Nephron progenitor cell (in vitro differentiated cells): ENCODE data around the gene PEX11G.

Experiments used
- DNase-seq: peaks from one replicate; pipeline ENCODE4 v3.0.0; 2021
- H3K27ac Mint-ChIP-seq: 2 replicates; pipeline ENCODE4 v1.8.0; 2021; ENCODE audit warnings: mild to moderate bottlenecking, moderate library complexity, mixed read lengths
- H3K27me3 Mint-ChIP-seq: 2 replicates; pipeline ENCODE4 v1.8.0; 2021; ENCODE audit warnings: mild to moderate bottlenecking, low read depth, mixed read lengths; ENCODE audit not compliant: poor library complexity
- H3K36me3 Mint-ChIP-seq: 2 replicates; pipeline ENCODE4 v1.8.0; 2021; ENCODE audit warnings: low read depth, mixed read lengths
- H3K4me1 Mint-ChIP-seq: 2 replicates; pipeline ENCODE4 v1.8.0; 2021; ENCODE audit warnings: mixed read lengths
- H3K4me3 Mint-ChIP-seq: 2 replicates; pipeline ENCODE4 v1.8.0; 2021; ENCODE audit warnings: mild to moderate bottlenecking, moderate library complexity, mixed read lengths
- H3K9me3 Mint-ChIP-seq: 2 replicates; pipeline ENCODE4 v1.8.0; 2021; ENCODE audit warnings: mild to moderate bottlenecking, moderate library complexity, mixed read lengths
- TF ChIP-seq, protein P1 (sequence below): fragments of 200-600 bp; sonication (generic); IDR thresholded peaks from 2 replicates; pipeline ENCODE4 v1.5.0; 2021; ENCODE audit warnings: antibody characterized with exemption

The PEX11G gene

DNA sequence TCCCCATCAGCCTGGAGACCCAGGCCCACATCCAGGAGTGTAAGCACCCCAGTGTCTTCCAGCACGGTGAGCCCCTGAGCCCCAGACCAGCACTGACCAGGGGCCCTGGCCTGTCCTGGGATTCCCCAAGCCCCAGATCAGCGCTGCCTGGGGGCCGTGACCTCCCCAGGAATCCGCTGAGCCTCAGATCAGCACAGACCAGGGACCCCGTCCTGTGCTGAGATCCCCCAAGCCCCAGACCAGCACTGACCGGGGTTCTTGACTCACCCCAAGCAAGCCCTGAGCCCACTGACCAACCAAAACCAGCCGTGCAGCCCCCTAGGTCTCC is 39.3 kb upstream of the PEX11G start:
- TF ChIP-seq, protein P1, sequence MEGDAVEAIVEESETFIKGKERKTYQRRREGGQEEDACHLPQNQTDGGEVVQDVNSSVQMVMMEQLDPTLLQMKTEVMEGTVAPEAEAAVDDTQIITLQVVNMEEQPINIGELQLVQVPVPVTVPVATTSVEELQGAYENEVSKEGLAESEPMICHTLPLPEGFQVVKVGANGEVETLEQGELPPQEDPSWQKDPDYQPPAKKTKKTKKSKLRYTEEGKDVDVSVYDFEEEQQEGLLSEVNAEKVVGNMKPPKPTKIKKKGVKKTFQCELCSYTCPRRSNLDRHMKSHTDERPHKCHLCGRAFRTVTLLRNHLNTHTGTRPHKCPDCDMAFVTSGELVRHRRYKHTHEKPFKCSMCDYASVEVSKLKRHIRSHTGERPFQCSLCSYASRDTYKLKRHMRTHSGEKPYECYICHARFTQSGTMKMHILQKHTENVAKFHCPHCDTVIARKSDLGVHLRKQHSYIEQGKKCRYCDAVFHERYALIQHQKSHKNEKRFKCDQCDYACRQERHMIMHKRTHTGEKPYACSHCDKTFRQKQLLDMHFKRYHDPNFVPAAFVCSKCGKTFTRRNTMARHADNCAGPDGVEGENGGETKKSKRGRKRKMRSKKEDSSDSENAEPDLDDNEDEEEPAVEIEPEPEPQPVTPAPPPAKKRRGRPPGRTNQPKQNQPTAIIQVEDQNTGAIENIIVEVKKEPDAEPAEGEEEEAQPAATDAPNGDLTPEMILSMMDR = no peak
- no peak overlapping the region for H3K4me3 Mint-ChIP-seq
- H3K27me3 Mint-ChIP-seq = no peaks in the 10 kb centered on the region
- H3K27ac Mint-ChIP-seq = no peak overlapping the region
- H3K4me1 Mint-ChIP-seq = peaks cover 4% of the 10 kb centered on the region
- no peaks in the 10 kb centered on the region for H3K9me3 Mint-ChIP-seq
- H3K36me3 Mint-ChIP-seq = peaks cover 4% of the 10 kb centered on the region
- no peak for DNase-seq

DNA sequence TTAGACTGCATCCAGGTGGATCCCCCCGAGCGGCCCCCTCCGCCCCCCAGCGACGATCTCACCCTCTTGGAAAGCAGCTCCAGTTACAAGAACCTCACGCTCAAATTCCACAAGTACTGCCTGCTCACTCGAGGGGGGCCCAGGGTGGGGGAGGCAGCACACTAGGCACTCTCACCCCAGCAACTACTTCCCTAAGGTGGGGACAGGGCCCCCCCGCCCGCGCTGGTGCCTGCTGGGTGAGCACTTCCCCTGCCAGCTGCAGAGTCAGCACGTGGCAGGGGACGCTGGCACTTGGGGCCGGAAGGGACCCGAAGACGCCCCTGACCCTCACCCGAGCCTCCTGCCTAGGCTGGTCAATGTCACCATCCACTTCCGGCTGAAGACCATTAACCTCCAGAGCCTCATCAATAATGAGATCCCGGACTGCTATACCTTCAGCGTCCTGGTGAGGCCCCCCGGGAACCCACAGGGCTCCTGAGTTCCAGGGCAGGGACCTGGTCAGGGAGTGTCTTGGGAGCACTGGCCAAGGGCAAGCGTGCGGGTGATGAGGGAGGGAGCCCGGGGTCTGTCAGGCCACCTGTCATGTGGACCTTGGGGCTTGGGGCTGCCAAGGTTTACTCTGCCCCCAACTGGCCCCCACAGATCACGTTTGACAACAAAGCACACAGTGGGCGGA is 38.8 kb upstream of the PEX11G start:
- no peak for DNase-seq
- H3K36me3 Mint-ChIP-seq = peaks cover 4% of the 10 kb centered on the region
- no peaks in the 10 kb centered on the region for H3K9me3 Mint-ChIP-seq
- H3K4me1 Mint-ChIP-seq = peaks cover 4% of the 10 kb centered on the region
- H3K4me3 Mint-ChIP-seq = no peak overlapping the region
- no peaks in the 10 kb centered on the region for H3K27me3 Mint-ChIP-seq
- H3K27ac Mint-ChIP-seq = no peak overlapping the region
- TF ChIP-seq, protein P1 = no peak

DNA sequence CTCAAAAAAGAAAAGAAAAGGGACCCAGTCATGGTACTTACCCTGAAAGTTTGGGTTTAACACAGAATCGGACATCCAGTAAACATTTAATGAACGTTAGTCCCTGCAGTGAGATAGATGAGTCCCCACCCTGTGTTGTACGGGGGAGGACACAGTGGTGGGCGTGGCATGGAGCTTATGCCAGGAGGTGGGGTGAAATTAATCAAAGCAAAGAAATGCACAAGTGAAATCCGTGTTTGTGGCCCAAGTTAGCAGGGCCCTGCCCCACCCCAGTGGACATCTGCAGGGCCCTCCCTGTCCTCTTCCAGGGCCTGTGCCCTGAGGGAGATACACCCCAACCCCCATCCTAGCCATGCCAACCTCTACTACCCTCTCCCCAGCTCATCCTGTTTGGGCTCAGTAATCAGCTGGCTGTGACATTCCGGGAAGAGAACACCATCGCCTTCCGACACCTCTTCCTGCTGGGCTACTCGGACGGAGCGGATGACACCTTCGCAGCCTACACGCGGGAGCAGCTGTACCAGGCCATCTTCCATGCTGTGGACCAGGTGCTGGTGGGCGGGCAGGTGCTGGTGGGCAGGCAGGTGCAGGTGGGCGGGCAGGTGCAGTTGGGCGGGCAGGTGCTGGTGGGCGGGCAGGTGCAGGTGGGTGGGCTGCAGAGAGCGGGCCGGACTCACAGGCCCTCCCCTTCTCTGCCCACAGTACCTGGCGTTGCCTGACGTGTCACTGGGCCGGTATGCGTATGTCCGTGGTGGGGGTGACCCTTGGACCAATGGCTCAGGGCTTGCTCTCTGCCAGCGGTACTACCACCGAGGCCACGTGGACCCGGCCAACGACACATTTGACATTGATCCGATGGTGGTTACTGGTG is 37.5 kb upstream of the PEX11G start:
- Mint-ChIP-seq H3K4me1 (peaks cover 12% of the 10 kb centered on the region), H3K27me3 (no peaks in the 10 kb centered on the region)
- DNase-seq = no peak

DNA sequence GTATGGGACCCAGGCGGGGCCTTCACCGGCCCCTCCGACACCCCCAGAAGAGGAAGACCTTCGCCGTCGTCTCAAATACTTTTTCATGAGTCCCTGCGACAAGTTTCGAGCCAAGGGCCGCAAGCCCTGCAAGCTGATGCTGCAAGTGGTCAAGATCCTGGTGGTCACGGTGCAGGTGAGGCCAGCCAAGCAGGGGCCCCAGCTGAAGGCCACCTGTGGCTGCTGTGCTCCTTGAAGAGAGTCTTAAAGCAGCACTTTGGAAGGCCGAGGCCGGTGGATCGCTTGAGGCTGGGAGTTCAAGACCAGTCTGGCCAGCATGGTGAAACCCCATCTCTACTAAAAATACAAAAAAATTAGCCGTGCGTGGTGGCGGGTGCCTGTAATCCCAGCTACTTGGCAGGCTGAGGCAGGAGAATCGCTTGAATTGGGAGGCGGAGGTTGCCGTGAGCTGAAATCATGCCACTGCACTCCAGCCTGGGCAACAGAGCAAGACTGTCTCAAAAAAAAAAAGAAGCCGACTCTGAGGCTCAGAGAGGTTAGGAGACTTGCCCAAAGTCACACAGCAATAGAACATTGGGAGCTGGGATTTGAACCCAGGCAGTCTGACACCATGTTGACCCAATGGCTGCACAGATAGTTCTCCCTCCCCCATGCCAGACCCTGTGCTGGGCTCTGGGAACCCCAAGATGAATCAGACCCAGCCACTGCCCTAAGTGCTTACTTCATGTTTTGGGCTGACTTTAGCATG is 36.3 kb upstream of the PEX11G start:
- Mint-ChIP-seq H3K27me3 (no peaks in the 10 kb centered on the region), H3K9me3 (no peaks in the 10 kb centered on the region), H3K36me3 (peaks cover 5% of the 10 kb centered on the region), H3K27ac (no peak overlapping the region), H3K4me3 (no peak overlapping the region), H3K4me1 (peaks cover 12% of the 10 kb centered on the region)
- DNase-seq = no peak
- TF ChIP-seq, protein P1 = no peak

More for the DNA sequence above, 37.5 kb upstream of the PEX11G start:
- Mint-ChIP-seq H3K9me3 (no peaks in the 10 kb centered on the region), H3K27ac (no peak overlapping the region), H3K4me3 (no peak overlapping the region), H3K36me3 (peaks cover 1% of the 10 kb centered on the region)
- TF ChIP-seq, protein P1 = no peak

DNA sequence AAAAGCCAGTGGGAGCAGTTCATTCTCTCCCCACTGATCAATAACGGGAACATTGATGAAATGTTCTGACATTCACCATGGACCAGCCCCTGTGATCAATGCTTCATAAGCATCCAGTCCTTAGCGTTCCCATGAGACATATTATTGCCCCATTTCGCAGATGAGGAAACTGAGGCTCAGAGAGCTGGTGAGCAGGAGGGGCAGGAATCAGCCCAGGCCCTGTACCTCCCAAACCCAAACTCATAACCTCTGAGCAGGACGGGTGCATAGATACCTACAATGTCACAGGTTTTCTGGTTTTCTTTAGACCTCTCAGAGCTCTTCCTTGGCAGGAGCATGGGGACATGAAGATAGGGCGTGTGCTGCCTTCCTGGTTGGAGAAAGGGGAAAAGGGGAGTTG is 35.7 kb upstream of the PEX11G start:
- Mint-ChIP-seq H3K4me3 (no peak overlapping the region), H3K27ac (no peak overlapping the region), H3K36me3 (peaks cover 5% of the 10 kb centered on the region), H3K9me3 (no peaks in the 10 kb centered on the region), H3K27me3 (no peaks in the 10 kb centered on the region), H3K4me1 (peaks cover 12% of the 10 kb centered on the region)
- DNase-seq = no peak
- TF ChIP-seq, protein P1 = no peak
